ENCODE measurements around the gene C11orf91.
"Not testable (repeated sequence)": the region's sequence is repeated elsewhere in the genome, so short reads cannot be mapped to it uniquely, and the experiment has no call there.

C11orf91 gene

GRCh38 chr11:33668468-33668825, 32.2 kb downstream of the C11orf91 start:
- peak; percentile 4 for DNase-seq

GRCh38 chr11:33667819-33668467, 32.7 kb downstream of the C11orf91 start:
- no peak for DNase-seq

- DNase-seq = no peak
Observed at GRCh38 chr11:33665350-33666106, 35.1 kb downstream of the C11orf91 start.

- DNase-seq = no peak
Observed at GRCh38 chr11:33664827-33665226, 35.8 kb downstream of the C11orf91 start.

- no peak for DNase-seq
Observed at GRCh38 chr11:33664166-33664565, 36.5 kb downstream of the C11orf91 start.

- no peak for DNase-seq
Observed at GRCh38 chr11:33663121-33663520, 37.5 kb downstream of the C11orf91 start.

- DNase-seq = not testable (repeated sequence)
Observed at GRCh38 chr11:33661526-33661925, 39.1 kb downstream of the C11orf91 start.

GRCh38 chr11:33660962-33661361, 39.7 kb downstream of the C11orf91 start:
- DNase-seq = no peak

- no peak for DNase-seq
Observed at GRCh38 chr11:33659370-33660139, 41.1 kb downstream of the C11orf91 start.

- DNase-seq = no peak
Observed at GRCh38 chr11:33658195-33658900, 42.3 kb downstream of the C11orf91 start.

GRCh38 chr11:33657757-33658156, 42.9 kb downstream of the C11orf91 start:
- DNase-seq = no peak

GRCh38 chr11:33656768-33657167, 43.9 kb downstream of the C11orf91 start:
- no peak for DNase-seq

- no peak for DNase-seq
Observed at GRCh38 chr11:33655842-33656600, 44.6 kb downstream of the C11orf91 start.

- DNase-seq = no peak
Observed at GRCh38 chr11:33654594-33654993, 46.0 kb downstream of the C11orf91 start.

- DNase-seq = no peak
Observed at GRCh38 chr11:33652930-33653329, 47.7 kb downstream of the C11orf91 start.

- DNase-seq = no peak
Observed at GRCh38 chr11:33652431-33652830, 48.2 kb downstream of the C11orf91 start.

GRCh38 chr11:33651990-33652389, 48.6 kb downstream of the C11orf91 start:
- DNase-seq = no peak

- no peak for DNase-seq
Observed at GRCh38 chr11:33651555-33651954, 49.1 kb downstream of the C11orf91 start.

GRCh38 chr11:33649944-33650343, 50.7 kb downstream of the C11orf91 start:
- DNase-seq = no peak

Data from DMS 273 treated with DMSO at 0.1 percent for 48 hours (cell line).